Stimulated activated naive B cell treated with anti-CD40 and anti-IgM and Interleukin-4, amounts not matched to agents 10 μg/mL and 1 μg/mL and 100 μg/mL, for 72 hours (primary cell): Measurements from ENCODE around the gene SPOP.
A peak's percentile ranks its signal among the peaks of the same experiment; 100 is the strongest.

ENCODE experiments used
- ATAC-seq, 2 donors: fragments of 150-1000 bp; cut with Tn5 transposase; replicated peaks; 2 replicates each; pipeline ENCODE4 v1.10.0; 2021; ENCODE audit warnings: moderate library complexity in 1 of 2
- DNase-seq: peaks from one replicate; pipeline ENCODE4 v3.0.0; 2021
- H3K27ac Mint-ChIP-seq: one replicate; pipeline ENCODE4 v1.8.0; 2022; ENCODE audit warnings: mild to moderate bottlenecking, mixed read lengths
- H3K27me3 Mint-ChIP-seq, 2 donors: one replicate each; pipeline ENCODE4 v1.8.0; 2022; ENCODE audit warnings: mixed read lengths in 2 of 2
- H3K36me3 Mint-ChIP-seq, 2 donors: one replicate each; pipeline ENCODE4 v1.8.0; 2022; ENCODE audit warnings: mixed read lengths in 2 of 2, mild to moderate bottlenecking in 1 of 2
- H3K4me1 Mint-ChIP-seq, 2 donors: one replicate each; pipeline ENCODE4 v1.8.0; 2022; ENCODE audit warnings: mixed read lengths in 2 of 2, mild to moderate bottlenecking in 1 of 2
- H3K4me3 Mint-ChIP-seq, 2 donors: one replicate each; pipeline ENCODE4 v1.8.0; 2022; ENCODE audit warnings: mild to moderate bottlenecking in 2 of 2, mixed read lengths in 2 of 2, moderate library complexity in 1 of 2
- H3K9me3 Mint-ChIP-seq, 2 donors: one replicate each; pipeline ENCODE4 v1.8.0; 2022; ENCODE audit warnings: mixed read lengths in 2 of 2, mild to moderate bottlenecking in 1 of 2

SPOP gene

GRCh38 chr17:49587366-49588073, 90.4 kb downstream of the SPOP start:
- H3K4me3 Mint-ChIP-seq, result no peak overlapping the region
- peaks cover 25 to 38% of the 10 kb centered on the region in 2 donors for H3K36me3 Mint-ChIP-seq
- ATAC-seq (no peak), DNase-seq (no peak)
- no peak overlapping the region for H3K27ac Mint-ChIP-seq
- no peaks in the 10 kb centered on the region for H3K27me3 Mint-ChIP-seq
- H3K4me1 Mint-ChIP-seq, result peaks cover 0 to 5% of the 10 kb centered on the region in 2 donors
- H3K9me3 Mint-ChIP-seq, result no peaks in the 10 kb centered on the region

GRCh38 chr17:49585422-49586027, 92.4 kb downstream of the SPOP start:
- ATAC-seq (peak in 1 of 2 donors; percentile 52), DNase-seq (no peak)

DNA sequence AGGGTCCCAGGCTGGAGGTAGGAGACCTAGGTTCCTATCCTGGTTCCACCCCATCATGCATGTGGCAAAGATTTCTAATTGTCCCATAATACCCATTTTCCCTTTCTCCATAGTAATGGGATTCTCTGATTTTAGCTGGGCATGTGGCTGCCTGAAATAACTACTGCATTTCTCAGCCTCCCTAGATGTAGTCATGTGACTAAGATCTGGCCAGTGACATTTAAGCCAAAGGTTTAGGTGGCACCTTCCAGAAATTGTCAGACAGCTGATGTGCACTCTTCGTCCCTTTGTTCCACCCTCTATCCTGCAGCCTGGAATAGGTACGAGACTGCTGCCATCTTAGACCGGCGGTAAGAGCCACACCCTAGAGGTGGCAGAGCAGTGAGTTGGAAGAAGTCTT, 94.0 kb downstream of the SPOP start:
- no peaks in the 10 kb centered on the region for H3K9me3 Mint-ChIP-seq
- H3K4me3 Mint-ChIP-seq, result no peak overlapping the region
- no peak for ATAC-seq
- H3K27ac Mint-ChIP-seq, result peak overlapping the region; percentile 25
- H3K36me3 Mint-ChIP-seq, result peaks cover 12 to 24% of the 10 kb centered on the region in 2 donors
- H3K27me3 Mint-ChIP-seq, result peaks cover 1 to 3% of the 10 kb centered on the region in 2 donors
- no peak for DNase-seq
- peaks cover 0 to 6% of the 10 kb centered on the region in 2 donors for H3K4me1 Mint-ChIP-seq

More at GRCh38 chr17:49585422-49586027, 92.4 kb downstream of the SPOP start:
- H3K9me3 Mint-ChIP-seq, result no peaks in the 10 kb centered on the region
- H3K4me1 Mint-ChIP-seq, result peaks cover 0 to 5% of the 10 kb centered on the region in 2 donors
- H3K4me3 Mint-ChIP-seq, result no peak overlapping the region
- no peak overlapping the region for H3K27ac Mint-ChIP-seq
- H3K36me3 Mint-ChIP-seq, result peaks cover 12 to 25% of the 10 kb centered on the region in 2 donors
- no peaks in the 10 kb centered on the region for H3K27me3 Mint-ChIP-seq

GRCh38 chr17:49583226-49583625, 94.7 kb downstream of the SPOP start:
- DNase-seq (no peak), ATAC-seq (no peak)
- Mint-ChIP-seq H3K36me3 (peaks cover 15 to 24% of the 10 kb centered on the region in 2 donors), H3K9me3 (no peaks in the 10 kb centered on the region), H3K4me1 (peaks cover under 1 to 13% of the 10 kb centered on the region in 2 donors), H3K27me3 (peaks cover 4 to 8% of the 10 kb centered on the region in 2 donors), H3K4me3 (no peak overlapping the region), H3K27ac (no peak overlapping the region)

- H3K36me3 Mint-ChIP-seq, result peaks cover 15 to 22% of the 10 kb centered on the region in 2 donors
- H3K9me3 Mint-ChIP-seq, result no peaks in the 10 kb centered on the region
- no peak overlapping the region for H3K27ac Mint-ChIP-seq
- no peak for DNase-seq
- H3K27me3 Mint-ChIP-seq, result peaks cover 8 to 12% of the 10 kb centered on the region in 2 donors
- ATAC-seq, result no peak
- no peak overlapping the region for H3K4me3 Mint-ChIP-seq
- H3K4me1 Mint-ChIP-seq, result peaks cover 5 to 17% of the 10 kb centered on the region in 2 donors
Measured at GRCh38 chr17:49582789-49583188, 95.1 kb downstream of the SPOP start.

DNA sequence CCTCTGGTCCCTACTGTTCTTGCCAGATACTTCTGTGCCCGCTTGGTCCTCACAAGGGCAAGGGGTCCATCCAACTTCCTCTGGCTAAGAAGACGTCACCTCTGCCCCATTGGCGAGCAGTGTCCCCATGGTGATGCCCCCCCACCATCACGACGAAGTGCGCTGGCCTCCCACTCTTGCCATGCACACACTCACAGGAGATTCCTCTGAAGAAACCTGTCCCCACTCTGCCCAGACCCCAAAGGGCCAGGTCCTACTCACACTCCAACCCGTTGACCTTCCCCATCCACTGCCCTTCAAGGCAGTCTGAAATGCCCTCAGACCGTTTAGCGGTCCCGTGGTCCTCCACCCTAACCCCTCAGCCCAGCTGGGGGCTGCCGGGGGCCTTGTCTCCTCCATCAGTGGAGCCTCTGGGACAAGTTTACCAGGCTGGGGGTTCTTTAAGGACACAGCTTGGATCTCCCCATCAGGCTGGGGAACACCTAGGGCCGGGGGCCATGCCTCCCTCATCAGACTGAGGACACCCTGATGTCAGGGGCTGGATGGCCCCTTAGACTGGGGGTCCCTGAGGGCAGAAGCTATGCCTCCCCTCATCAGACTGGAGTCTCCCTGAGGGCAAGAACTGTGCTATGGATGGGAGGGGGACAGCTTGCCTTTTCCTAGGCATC, 95.7 kb downstream of the SPOP start:
- Mint-ChIP-seq H3K9me3 (no peaks in the 10 kb centered on the region), H3K27me3 (peaks cover 10 to 18% of the 10 kb centered on the region in 2 donors), H3K4me3 (no peak overlapping the region), H3K4me1 (peaks cover 11 to 23% of the 10 kb centered on the region in 2 donors), H3K36me3 (peaks cover 15 to 21% of the 10 kb centered on the region in 2 donors), H3K27ac (no peak overlapping the region)
- ATAC-seq (no peak), DNase-seq (no peak)

GRCh38 chr17:49581648-49581998, 96.3 kb downstream of the SPOP start:
- H3K4me3 Mint-ChIP-seq, result no peak overlapping the region
- no peak overlapping the region for H3K27ac Mint-ChIP-seq
- H3K27me3 Mint-ChIP-seq, result peaks cover 15 to 24% of the 10 kb centered on the region in 2 donors

GRCh38 chr17:49580981-49581647, 96.8 kb downstream of the SPOP start:
- DNase-seq (no peak), ATAC-seq (no peak)
- Mint-ChIP-seq H3K9me3 (no peaks in the 10 kb centered on the region), H3K4me3 (no peak overlapping the region), H3K27ac (no peak overlapping the region), H3K4me1 (peaks cover 15 to 31% of the 10 kb centered on the region in 2 donors), H3K36me3 (peaks cover 14 to 17% of the 10 kb centered on the region in 2 donors), H3K27me3 (peaks cover 16 to 27% of the 10 kb centered on the region in 2 donors)

More at GRCh38 chr17:49581648-49581998, 96.3 kb downstream of the SPOP start:
- Mint-ChIP-seq H3K4me1 (peaks cover 15 to 29% of the 10 kb centered on the region in 2 donors), H3K36me3 (peaks cover 14 to 21% of the 10 kb centered on the region in 2 donors), H3K9me3 (no peaks in the 10 kb centered on the region)
- ATAC-seq (no peak), DNase-seq (no peak)

- Mint-ChIP-seq H3K4me1 (peaks cover 18 to 40% of the 10 kb centered on the region in 2 donors), H3K27me3 (peaks cover 22 to 36% of the 10 kb centered on the region in 2 donors), H3K4me3 (no peak overlapping the region), H3K9me3 (no peaks in the 10 kb centered on the region), H3K27ac (no peak overlapping the region), H3K36me3 (peaks cover 12 to 17% of the 10 kb centered on the region in 2 donors)
- ATAC-seq (no peak), DNase-seq (no peak)
Measured at GRCh38 chr17:49580055-49580721, 97.7 kb downstream of the SPOP start.

DNA sequence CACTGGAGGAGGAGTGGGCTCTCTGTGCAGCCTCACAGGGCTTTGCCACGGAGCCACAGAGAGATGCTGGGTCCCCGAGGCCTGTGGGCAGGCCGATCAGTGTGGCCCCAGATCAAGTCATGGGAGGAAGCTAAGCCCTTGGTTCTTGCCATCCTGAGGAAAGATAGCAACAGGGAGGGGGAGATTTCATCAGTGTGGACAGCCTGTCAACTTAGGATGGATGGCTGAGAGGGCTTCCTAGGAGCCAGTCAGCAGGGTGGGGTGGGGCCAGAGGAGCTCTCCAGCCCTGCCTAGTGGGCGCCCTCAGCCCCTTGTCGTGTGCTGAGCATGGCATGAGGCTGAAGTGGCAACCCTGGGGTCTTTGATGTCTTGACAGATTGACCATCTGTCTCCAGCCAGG, 98.4 kb downstream of the SPOP start:
- Mint-ChIP-seq H3K4me1 (peaks cover 18 to 42% of the 10 kb centered on the region in 2 donors), H3K4me3 (no peak overlapping the region), H3K36me3 (peaks cover 12 to 17% of the 10 kb centered on the region in 2 donors), H3K27me3 (peaks cover 26 to 43% of the 10 kb centered on the region in 2 donors), H3K9me3 (no peaks in the 10 kb centered on the region), H3K27ac (no peak overlapping the region)
- ATAC-seq (no peak), DNase-seq (no peak)

GRCh38 chr17:49578952-49579500, 98.9 kb downstream of the SPOP start:
- Mint-ChIP-seq H3K4me3 (no peak overlapping the region), H3K9me3 (no peaks in the 10 kb centered on the region), H3K36me3 (peaks cover 12 to 17% of the 10 kb centered on the region in 2 donors), H3K27ac (no peak overlapping the region), H3K4me1 (peaks cover 20 to 42% of the 10 kb centered on the region in 2 donors), H3K27me3 (peaks cover 31 to 48% of the 10 kb centered on the region in 2 donors)
- ATAC-seq (no peak), DNase-seq (no peak)

GRCh38 chr17:49578414-49578813, 99.5 kb downstream of the SPOP start:
- ATAC-seq (peak in 1 of 2 donors; percentile 6), DNase-seq (no peak)
- peaks cover 20 to 42% of the 10 kb centered on the region in 2 donors for H3K4me1 Mint-ChIP-seq
- peaks cover 12 to 17% of the 10 kb centered on the region in 2 donors for H3K36me3 Mint-ChIP-seq
- H3K27ac Mint-ChIP-seq, result peak overlapping the region; percentile 38
- peak overlapping the region in 1 of 2 donors; percentile 32 for H3K4me3 Mint-ChIP-seq
- H3K27me3 Mint-ChIP-seq, result peaks cover 37 to 54% of the 10 kb centered on the region in 2 donors
- H3K9me3 Mint-ChIP-seq, result no peaks in the 10 kb centered on the region

DNA sequence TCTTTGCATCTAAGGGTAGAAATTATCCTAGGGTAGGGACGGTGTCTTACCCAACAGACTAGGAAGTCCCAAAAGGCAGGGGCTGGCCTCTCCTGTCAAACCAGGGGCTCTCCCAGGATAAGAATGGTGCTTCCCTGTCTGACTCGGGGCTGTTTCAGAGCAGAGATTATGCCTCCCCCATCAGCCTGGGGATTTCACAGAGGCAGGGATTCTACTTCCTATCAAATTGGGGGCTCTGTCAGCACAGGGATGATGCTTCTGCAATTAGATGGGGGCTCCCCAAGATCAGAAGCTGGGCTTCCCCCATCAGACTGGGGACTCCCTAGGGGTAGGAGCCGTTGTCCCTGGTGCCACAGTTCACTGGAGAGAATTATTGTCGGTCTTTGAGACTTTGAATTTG, 99.9 kb downstream of the SPOP start:
- H3K27ac Mint-ChIP-seq, result peak overlapping the region; percentile 70
- H3K9me3 Mint-ChIP-seq, result no peaks in the 10 kb centered on the region
- H3K4me1 Mint-ChIP-seq, result peaks cover 20 to 40% of the 10 kb centered on the region in 2 donors
- DNase-seq (peak; percentile 59), ATAC-seq (peak; percentile 66 to 74)
- H3K36me3 Mint-ChIP-seq, result peaks cover 12 to 15% of the 10 kb centered on the region in 2 donors
- H3K4me3 Mint-ChIP-seq, result peak overlapping the region in 1 of 2 donors; percentile 32
- peaks cover 42 to 58% of the 10 kb centered on the region in 2 donors for H3K27me3 Mint-ChIP-seq
